Measurements from ENCODE around the gene FAM174C.
A peak's percentile ranks its signal among the peaks of the same experiment; 100 is the strongest.
"Not testable (repeated sequence)": the region's sequence is repeated elsewhere in the genome, so short reads cannot be mapped to it uniquely, and the experiment has no call there.

The FAM174C gene

DNA sequence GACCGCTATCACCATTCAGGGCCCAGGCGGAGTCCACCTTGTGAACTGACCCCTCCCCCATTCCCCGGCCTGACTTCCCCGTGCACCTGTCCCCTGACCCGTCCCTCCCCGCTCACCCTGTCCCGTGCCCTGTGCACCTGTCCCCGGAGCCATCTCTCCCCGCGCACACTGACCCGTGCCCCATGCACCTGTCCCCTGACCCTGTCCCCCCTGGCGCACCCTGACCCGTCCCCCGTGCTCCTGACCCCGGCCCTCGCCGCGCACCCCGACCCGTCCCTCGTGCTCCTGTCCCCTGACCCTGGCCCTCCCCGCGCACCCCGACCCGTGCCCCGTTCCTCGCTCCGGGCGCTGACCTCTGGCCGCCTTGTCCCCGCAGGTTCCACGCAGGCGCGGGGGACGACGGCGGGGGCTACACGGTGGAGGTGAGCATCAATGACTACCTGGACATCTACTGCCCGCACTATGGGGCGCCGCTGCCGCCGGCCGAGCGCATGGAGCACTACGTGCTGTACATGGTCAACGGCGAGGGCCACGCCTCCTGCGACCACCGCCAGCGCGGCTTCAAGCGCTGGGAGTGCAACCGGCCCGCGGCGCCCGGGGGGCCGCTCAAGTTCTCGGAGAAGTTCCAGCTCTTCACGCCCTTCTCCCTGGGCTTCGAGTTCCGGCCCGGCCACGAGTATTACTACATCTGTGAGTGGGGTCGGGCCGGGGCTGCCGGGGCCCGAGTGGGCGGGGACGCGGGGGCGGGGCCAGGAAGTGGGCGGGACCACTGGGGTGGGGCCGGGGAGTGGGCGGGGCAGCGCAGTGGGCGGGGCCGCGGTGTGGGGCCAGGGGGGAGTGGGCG is 20.1 kb downstream of the FAM174C start:
- Histone ChIP-seq H3K9me3 (ENCODE audit: control insufficient read depth, low read length) (no peaks in the 10 kb centered on the region), H3K27me3 (replicated peaks; ENCODE audit: control insufficient read depth, insufficient read depth, low read length) (peaks cover 37% of the 10 kb centered on the region), H3K36me3 (ENCODE audit: control insufficient read depth, insufficient read depth, low read length, severe bottlenecking) (no peaks in the 10 kb centered on the region), H3K4me1 (ENCODE audit: control insufficient read depth, insufficient read depth, low read length) (no peaks in the 10 kb centered on the region), H3K9ac (ENCODE audit: low read length) (no peak overlapping the region), H3K4me3 (ENCODE audit: low read length) (no peak overlapping the region)
- peak; percentile 55 for DNase-seq (ENCODE audit: low read depth)

DNA sequence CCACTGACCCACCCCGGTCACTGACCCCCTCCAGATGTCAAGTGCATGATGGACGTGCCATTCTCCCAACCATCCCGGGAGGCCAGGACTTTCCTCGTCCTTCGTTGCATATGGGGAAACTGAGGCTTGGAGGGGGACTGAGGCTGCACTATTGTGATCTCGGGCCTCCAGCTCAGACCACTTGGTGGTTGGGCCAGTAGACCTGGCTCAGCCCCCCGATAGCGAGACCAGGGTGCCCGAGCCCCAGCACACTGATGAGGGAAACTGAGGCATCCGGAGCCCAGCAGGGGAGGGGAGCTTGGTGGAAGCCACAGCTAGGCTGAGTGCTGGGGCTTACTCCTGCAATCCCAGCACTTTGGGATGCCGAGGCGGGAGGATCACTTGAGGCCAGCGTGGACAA is 20.7 kb downstream of the FAM174C start:
- Histone ChIP-seq H3K4me3 (ENCODE audit: low read length) (no peak overlapping the region), H3K36me3 (ENCODE audit: control insufficient read depth, insufficient read depth, low read length, severe bottlenecking) (no peaks in the 10 kb centered on the region), H3K4me1 (ENCODE audit: control insufficient read depth, insufficient read depth, low read length) (no peaks in the 10 kb centered on the region), H3K9ac (ENCODE audit: low read length) (no peak overlapping the region), H3K27me3 (replicated peaks; ENCODE audit: control insufficient read depth, insufficient read depth, low read length) (peaks cover 37% of the 10 kb centered on the region), H3K9me3 (ENCODE audit: control insufficient read depth, low read length) (no peaks in the 10 kb centered on the region)
- no peak for DNase-seq (ENCODE audit: low read depth)

DNA sequence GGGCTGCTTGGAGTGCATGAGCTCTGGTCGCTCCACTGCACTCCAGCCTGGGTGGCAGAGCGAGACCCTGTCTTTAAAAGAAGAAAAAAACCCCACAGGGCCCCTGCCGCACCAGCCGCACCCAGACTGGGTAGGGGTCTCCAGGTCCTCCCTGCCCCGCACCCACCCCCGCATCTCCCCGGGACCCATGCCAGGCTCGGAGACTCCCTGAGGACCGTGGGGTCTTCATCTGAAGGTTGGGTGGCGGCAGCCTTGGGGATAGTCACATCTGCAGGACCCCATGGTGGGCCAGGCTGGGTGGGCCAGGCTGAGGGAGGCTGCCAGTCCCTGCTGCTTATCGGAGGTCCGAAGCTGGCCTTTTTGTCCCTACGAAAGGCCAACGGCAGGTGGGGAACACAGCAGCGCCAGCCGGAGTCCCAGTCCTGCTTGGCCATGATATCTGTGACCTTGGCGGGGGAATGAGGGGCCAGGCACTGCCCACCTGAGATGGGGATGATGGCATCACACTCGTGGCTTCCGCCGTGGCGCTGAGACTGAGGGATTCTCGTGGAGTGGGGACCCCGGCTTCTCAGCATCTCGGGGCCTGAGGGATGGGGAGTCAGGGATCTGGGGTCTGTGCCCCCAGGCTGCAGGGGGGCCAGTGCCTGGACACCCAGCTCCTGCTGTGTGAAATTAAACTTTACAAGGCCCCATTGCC is 21.4 kb downstream of the FAM174C start:
- no peak for DNase-seq (ENCODE audit: low read depth)
- Histone ChIP-seq H3K4me3 (ENCODE audit: low read length) (no peak overlapping the region), H3K4me1 (ENCODE audit: control insufficient read depth, insufficient read depth, low read length) (no peaks in the 10 kb centered on the region)

DNA sequence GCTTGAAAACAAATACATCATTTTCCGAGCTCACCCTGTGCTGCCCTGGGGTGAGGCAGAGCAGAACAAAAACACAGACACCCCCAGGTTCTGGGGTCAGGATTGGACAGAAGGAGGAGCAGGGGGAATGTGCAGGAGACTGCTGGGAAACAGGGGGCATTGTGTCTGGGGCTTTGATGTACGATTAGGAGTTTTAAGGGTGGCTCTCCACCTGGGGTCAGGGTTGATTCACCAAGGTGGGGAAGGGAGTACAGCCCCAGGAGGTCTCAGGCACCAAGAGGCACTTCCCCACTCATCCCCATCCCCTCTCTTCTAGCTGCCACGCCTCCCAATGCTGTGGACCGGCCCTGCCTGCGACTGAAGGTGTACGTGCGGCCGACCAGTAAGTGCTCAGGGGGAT is 22.9 kb downstream of the FAM174C start:
- Histone ChIP-seq H3K4me3 (ENCODE audit: low read length) (no peak overlapping the region), H3K9ac (ENCODE audit: low read length) (no peak overlapping the region), H3K9me3 (ENCODE audit: control insufficient read depth, low read length) (no peaks in the 10 kb centered on the region), H3K36me3 (ENCODE audit: control insufficient read depth, insufficient read depth, low read length, severe bottlenecking) (no peaks in the 10 kb centered on the region), H3K4me1 (ENCODE audit: control insufficient read depth, insufficient read depth, low read length) (no peaks in the 10 kb centered on the region), H3K27me3 (replicated peaks; ENCODE audit: control insufficient read depth, insufficient read depth, low read length) (peaks cover 21% of the 10 kb centered on the region)
- DNase-seq (ENCODE audit: low read depth) = no peak

More for the DNA sequence above, 21.4 kb downstream of the FAM174C start:
- Histone ChIP-seq H3K9ac (ENCODE audit: low read length) (no peak overlapping the region), H3K9me3 (ENCODE audit: control insufficient read depth, low read length) (no peaks in the 10 kb centered on the region), H3K36me3 (ENCODE audit: control insufficient read depth, insufficient read depth, low read length, severe bottlenecking) (no peaks in the 10 kb centered on the region), H3K27me3 (replicated peaks; ENCODE audit: control insufficient read depth, insufficient read depth, low read length) (peaks cover 36% of the 10 kb centered on the region)

DNA sequence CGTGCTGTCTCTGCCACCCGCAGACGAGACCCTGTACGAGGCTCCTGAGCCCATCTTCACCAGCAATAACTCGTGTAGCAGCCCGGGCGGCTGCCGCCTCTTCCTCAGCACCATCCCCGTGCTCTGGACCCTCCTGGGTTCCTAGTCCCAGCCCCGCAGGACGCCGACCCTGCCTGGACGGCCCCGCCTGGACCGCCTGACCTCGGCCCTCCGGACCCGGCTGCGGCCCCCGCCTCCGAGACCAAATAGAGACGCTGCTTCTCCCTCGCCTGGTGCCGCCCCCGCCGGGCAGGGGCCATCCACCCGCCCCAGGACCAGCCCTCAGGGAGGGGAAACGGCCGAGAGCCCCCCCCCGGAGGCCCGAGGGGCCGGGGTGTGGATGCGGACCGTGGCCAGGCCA is 24.5 kb downstream of the FAM174C start:
- Histone ChIP-seq H3K4me3 (ENCODE audit: low read length) (no peak overlapping the region), H3K36me3 (ENCODE audit: control insufficient read depth, insufficient read depth, low read length, severe bottlenecking) (no peaks in the 10 kb centered on the region), H3K27me3 (replicated peaks; ENCODE audit: control insufficient read depth, insufficient read depth, low read length) (peaks cover 6% of the 10 kb centered on the region), H3K9ac (ENCODE audit: low read length) (no peak overlapping the region), H3K4me1 (ENCODE audit: control insufficient read depth, insufficient read depth, low read length) (no peaks in the 10 kb centered on the region), H3K9me3 (ENCODE audit: control insufficient read depth, low read length) (no peaks in the 10 kb centered on the region)
- no peak for DNase-seq (ENCODE audit: low read depth)

DNA sequence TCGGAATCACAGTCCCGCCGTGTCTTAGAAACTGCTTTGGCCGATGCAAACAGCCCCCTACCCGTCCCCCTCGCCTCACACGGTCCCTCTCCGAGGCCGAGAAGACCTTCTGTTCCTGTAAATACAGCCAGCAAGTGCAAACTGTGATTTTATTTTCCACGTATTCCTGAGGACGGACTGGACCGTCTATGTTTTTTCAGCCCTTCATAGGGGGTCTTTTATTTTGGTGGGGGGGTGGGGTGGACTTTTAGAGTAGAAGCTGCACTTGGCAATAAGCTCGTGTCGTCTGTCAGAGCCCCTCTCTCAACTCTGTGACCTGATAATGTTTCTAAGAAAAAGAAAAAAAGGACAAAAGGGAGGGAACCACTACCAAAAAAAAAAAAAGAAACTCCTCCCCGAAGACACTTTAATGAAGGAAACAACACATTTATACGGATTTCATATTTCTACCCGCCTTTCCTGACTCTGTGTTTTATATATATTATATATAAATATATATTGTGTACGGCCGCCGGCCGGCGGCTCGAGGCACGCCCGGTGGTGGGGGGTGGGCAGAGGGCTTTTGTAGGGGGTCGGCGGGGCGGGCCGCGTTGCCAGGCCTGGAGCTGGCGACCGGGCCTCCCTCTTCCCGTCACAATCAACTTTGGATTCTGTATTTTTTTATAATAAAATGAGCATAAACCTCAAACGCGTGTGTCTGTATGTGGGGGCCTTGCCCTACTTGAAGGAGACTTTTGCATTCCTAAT is 25.6 kb downstream of the FAM174C start:
- no peak overlapping the region for H3K9ac ChIP-seq (ENCODE audit: low read length)
- H3K9me3 ChIP-seq (ENCODE audit: control insufficient read depth, low read length) = no peaks in the 10 kb centered on the region
- no peak for DNase-seq (ENCODE audit: low read depth)
- H3K27me3 ChIP-seq (replicated peaks; ENCODE audit: control insufficient read depth, insufficient read depth, low read length) = peaks cover 10% of the 10 kb centered on the region
- H3K4me1 ChIP-seq (ENCODE audit: control insufficient read depth, insufficient read depth, low read length) = no peaks in the 10 kb centered on the region
- no peak overlapping the region for H3K4me3 ChIP-seq (ENCODE audit: low read length)
- no peaks in the 10 kb centered on the region for H3K36me3 ChIP-seq (ENCODE audit: control insufficient read depth, insufficient read depth, low read length, severe bottlenecking)

DNA sequence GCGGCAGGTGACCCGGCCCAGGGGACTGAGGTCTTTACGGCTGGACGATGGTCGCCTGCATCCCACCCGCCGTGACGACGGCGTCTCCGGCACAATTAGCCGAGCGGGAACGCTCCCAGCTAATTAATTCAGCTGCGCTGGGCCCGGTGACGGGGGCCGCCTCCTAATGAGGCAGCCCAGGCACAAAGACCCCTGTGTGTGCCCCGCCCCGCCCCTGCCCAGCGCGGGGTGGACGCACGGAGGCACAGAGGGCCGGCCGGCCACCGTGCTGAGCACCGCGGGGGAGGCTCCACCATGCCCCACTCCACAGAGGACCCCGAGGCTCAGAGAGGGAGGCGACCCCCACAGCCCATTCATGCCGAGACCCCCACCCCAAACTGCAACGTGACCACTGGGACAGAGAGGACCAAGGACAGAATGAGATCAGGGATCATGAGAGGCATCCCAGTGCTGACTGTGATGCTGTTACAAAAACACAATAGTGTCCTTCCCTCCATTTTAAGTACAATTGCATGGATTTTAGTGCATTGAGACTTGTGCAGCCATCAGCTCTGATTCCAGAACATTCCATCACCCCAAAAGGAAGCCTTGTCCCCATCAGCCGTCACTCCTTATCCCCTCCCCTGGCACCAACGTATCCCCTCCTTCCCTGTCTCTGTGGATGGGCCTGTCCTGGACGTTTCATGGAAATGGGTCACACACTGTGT is 27.4 kb downstream of the FAM174C start:
- Histone ChIP-seq H3K27me3 (replicated peaks; ENCODE audit: control insufficient read depth, insufficient read depth, low read length) (peaks cover 10% of the 10 kb centered on the region), H3K4me1 (ENCODE audit: control insufficient read depth, insufficient read depth, low read length) (no peaks in the 10 kb centered on the region), H3K9ac (ENCODE audit: low read length) (no peak overlapping the region), H3K9me3 (ENCODE audit: control insufficient read depth, low read length) (no peaks in the 10 kb centered on the region), H3K36me3 (ENCODE audit: control insufficient read depth, insufficient read depth, low read length, severe bottlenecking) (no peaks in the 10 kb centered on the region), H3K4me3 (ENCODE audit: low read length) (no peak overlapping the region)
- no peak for DNase-seq (ENCODE audit: low read depth)

DNA sequence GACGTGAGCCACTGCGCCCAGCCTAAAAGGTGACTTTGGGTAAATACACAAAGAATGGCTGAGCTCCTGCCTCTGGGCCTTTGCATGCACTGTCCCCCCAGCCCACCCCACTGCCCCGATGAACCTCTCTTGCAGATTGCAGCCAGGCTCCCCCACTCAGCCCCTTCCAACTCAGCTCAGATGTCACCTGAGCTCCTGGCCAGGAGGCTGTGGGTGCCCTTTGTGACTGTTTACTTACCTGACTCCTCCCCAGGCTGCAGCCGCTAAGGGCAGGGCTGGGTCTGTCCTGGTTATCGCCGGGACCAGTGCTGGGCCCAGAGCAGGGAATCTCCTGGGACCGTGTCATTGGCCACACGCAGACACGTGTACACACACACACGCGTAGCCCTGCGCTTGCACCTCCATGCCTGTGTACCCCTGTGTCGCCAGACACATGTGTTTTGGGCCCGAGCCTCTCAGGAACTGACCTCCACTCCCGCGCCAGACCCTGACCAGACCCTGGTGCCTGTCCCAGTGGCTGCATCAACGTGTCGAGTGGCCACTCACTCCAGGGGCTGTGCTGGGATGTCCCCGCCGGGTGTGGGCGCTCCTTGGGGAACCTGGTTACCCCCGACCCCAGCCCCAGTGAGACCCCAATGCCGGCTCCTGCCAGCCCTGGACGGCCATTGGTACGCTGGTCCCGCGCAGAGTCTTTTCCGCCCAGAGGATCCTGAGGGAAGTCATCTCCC is 29.0 kb downstream of the FAM174C start:
- no peak for DNase-seq (ENCODE audit: low read depth)
- H3K9ac ChIP-seq (ENCODE audit: low read length) = no peak overlapping the region
- H3K4me3 ChIP-seq (ENCODE audit: low read length) = no peak overlapping the region
- no peaks in the 10 kb centered on the region for H3K4me1 ChIP-seq (ENCODE audit: control insufficient read depth, insufficient read depth, low read length)
- H3K27me3 ChIP-seq (replicated peaks; ENCODE audit: control insufficient read depth, insufficient read depth, low read length) = peaks cover 9% of the 10 kb centered on the region
- H3K9me3 ChIP-seq (ENCODE audit: control insufficient read depth, low read length) = no peaks in the 10 kb centered on the region
- H3K36me3 ChIP-seq (ENCODE audit: control insufficient read depth, insufficient read depth, low read length, severe bottlenecking) = no peaks in the 10 kb centered on the region

DNA sequence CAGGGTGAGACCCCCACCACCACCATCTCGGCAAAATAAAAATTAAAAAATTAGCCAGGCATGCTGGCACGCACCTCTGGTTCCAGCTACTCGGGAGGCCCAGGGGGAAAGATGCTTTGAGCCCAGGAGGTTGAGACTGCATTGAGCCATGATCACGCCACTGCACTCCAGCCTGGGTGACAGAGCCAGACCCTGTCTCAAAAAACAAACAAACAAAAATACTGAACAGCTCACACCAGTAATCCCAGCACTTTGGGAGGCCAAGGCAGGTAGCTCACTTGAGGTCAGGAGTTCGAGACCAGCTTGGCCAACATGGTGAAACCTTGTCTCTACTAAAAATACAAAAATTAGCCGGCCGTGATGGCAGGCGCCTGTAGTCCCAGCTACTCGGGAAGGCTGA is 30.0 kb downstream of the FAM174C start:
- not testable (repeated sequence) for H3K4me1 ChIP-seq (ENCODE audit: control insufficient read depth, insufficient read depth, low read length); H3K9ac ChIP-seq (ENCODE audit: low read length); H3K9me3 ChIP-seq (ENCODE audit: control insufficient read depth, low read length); H3K36me3 ChIP-seq (ENCODE audit: control insufficient read depth, insufficient read depth, low read length, severe bottlenecking); DNase-seq (ENCODE audit: low read depth); H3K4me3 ChIP-seq (ENCODE audit: low read length)
- H3K27me3 ChIP-seq (replicated peaks; ENCODE audit: control insufficient read depth, insufficient read depth, low read length) = peaks cover 15% of the 10 kb centered on the region

DNA sequence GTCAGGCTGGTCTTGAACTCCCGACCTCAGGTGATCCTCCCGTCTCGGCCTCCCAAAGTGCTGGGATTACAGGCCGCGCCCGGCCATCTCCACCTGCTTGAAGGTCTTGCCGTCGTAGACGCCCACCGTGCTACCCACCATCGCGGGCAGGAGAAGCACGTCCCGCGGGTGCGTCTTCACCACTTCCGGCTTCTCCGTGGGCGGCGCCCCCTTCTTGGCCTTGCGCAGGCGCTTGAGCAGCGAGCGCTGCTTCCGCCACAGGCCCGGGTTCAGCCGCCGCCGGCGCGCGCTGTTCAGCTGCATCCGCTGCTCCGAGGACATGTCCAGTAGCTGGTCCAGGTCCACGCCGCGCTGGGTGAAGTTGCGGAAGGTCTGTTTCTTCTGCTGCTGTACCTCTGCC is 32.0 kb downstream of the FAM174C start:
- Histone ChIP-seq H3K36me3 (ENCODE audit: control insufficient read depth, insufficient read depth, low read length, severe bottlenecking) (no peaks in the 10 kb centered on the region), H3K9me3 (ENCODE audit: control insufficient read depth, low read length) (no peaks in the 10 kb centered on the region), H3K4me3 (ENCODE audit: low read length) (no peak overlapping the region), H3K4me1 (ENCODE audit: control insufficient read depth, insufficient read depth, low read length) (no peaks in the 10 kb centered on the region), H3K9ac (ENCODE audit: low read length) (no peak overlapping the region), H3K27me3 (replicated peaks; ENCODE audit: control insufficient read depth, insufficient read depth, low read length) (peaks cover 15% of the 10 kb centered on the region)
- no peak for DNase-seq (ENCODE audit: low read depth)

Data from adipocyte (in vitro differentiated cells).